Right kidney (tissue), 1 donor: ENCODE measurements around the gene NEU2.
"Not testable (repeated sequence)": the region's sequence is repeated elsewhere in the genome, so short reads cannot be mapped to it uniquely, and the experiment has no call there.

ENCODE experiments used
- DNase-seq: peaks from one replicate; pipeline ENCODE4 v3.0.0-alpha.2; 2016

Gene NEU2

DNA sequence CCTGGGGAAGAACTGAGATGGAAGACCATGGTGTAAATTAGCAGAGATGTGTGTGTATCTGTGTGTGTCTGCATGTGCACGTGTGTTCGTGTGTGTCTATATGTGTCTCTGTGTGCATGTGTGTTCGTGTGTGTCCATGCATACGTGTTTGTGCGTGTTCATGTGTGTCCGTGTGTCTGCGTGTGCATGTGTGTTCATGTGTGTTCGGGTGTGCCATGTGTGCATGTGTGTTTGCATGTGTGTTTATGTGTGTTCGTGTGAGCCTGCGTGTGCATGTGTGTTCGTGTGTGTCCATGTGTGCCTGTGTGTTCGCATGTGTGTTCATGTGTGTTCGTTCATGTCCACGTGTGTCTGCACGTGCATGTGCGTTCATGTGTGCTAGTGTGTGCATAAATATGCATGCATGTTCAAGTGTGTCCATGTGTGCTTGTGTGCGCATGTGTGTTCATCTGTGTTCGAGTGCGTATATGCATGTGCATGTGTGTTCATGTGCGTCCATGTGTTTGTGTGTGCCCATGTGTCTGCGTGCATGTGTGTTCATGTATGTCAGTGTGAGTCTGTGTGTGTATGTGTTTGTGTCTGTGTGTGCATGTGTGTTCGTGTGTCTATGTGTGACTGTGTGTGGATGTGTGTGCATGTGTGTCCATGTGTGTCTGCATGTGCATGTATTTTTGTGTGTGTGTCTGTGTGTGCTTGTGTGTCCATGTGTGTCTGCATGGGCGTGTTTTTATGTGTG is 3.1 kb downstream of the NEU2 start:
- no peak for DNase-seq

DNA sequence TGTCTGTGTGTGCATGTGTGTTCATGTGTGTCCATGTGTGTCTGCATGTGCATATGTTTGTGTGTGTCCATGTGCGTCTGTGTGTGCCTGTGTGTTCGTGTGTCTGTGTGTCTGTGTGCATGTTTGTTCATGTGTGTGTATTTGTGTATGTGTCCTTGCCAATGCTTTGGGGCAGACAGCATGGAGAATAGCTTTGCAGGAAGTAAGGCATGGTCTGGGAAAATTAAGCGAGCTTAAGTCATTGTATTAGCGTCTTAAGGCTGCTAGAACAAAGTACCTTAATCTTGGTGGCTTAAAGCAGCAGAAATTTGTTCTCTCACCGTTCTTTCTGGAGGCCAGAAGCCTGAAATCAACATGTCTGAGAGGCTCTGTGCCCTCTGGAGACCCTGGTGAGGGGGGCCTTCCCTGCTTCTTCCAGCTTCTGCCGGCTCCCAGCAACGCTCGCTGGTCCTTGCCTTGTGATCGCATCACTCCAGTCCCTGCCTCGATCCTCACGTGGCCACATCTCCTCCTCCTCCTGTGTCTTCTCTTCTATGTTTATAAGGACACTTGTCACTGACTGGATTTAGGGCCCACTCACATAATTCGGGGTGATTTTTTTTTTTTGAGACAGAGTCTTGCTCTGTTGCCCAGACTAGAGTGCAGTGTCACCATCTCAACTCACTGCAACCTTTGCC is 3.8 kb downstream of the NEU2 start:
- no peak for DNase-seq

DNA sequence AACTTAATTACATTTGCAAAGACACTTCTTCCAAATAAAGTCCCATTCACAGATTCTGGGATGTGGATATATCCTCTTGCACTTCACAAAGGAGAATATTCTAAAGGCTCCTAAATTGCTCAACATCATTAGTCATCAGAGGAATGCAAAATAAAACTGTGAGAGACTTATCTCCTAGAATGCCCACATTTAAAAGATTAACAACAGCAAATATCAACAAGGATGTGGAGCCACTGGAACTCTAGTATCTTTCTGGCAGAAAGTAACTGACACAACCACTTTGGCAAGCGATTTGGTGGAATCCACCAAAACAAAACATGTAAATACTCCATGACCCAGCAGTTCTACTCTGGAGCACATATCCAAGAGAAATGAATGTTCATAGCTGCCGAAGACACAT is 4.6 kb downstream of the NEU2 start:
- no peak for DNase-seq

DNA sequence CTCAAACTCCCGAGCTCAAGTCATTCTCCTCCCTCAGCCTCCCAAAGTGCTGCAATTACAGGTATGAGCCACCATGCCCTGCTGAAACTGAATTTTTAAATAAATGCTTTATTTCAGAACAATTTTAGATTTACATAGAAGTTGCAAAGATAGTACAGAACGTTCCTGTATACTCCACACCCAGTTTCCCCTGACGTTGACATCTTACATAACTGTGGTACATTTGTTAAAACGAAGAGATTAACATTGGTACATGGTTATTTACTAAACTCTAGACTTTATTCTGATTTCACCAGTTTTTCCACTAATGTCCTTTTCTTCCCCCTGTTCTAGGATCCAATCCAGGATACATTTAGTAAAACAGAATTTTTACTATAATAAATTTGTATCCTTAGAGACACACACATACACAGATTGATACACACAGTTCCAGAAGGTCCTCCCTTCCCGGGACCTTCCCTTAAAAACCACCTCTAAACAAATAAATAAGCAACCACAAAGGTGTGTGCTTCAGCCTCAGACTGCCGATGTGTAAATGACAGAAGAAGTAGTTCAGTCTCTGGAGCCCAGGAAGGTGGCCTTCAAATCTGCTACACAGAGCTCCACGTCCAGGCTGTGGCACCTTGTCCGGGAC is 6.9 kb downstream of the NEU2 start:
- no peak for DNase-seq

DNA sequence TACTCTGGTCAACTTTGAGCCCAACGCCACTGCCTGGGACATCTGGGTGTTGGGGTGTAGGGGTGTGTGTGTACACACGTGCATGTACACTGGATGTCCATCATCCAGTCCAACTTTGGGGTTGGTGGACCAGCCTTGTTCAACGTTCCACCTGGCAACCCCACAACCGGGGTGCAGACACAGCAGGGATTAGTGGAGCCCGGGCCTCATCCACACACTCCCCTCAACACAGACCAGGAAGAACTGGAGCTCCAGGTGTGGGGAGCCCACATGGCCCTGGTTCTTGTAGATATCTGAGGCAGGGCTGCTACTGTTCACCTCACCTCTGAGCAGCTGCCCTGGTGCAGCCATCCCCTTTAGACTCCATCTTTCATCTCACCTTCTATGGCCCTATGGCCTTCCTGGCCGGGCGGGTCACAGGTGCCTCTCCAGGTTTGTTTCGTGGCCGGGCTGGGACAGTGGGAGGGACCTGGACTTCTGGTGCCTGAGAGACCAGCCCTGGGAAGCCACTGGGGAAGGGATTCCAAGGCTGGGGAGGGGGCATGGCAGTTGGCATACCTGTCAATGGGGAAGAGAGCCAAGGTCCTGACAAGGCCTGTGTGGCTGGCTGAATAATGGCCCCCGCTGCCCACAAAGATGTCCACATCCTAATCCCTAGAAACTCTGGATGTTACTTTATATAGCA is 7.5 kb downstream of the NEU2 start:
- DNase-seq, result no peak

DNA sequence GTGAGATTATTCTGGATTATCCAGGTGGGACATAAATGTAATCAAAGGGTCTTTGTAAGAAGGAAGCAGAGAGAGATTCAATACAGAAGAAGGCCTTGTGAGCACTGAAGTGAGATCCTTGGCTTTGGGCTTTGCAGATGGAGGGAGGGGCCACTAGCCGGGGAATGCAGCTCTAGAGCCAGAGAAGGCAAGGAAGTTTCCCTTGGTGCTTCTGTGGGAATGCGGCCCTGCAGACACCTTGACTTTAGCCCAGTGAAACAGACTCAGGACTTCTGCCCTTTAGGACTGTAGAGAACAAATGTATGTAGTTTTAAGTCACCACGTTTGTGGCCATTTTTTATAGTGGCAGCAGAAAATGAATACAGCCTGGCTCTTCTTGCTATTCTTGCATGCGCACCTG is 8.1 kb downstream of the NEU2 start:
- no peak for DNase-seq

DNA sequence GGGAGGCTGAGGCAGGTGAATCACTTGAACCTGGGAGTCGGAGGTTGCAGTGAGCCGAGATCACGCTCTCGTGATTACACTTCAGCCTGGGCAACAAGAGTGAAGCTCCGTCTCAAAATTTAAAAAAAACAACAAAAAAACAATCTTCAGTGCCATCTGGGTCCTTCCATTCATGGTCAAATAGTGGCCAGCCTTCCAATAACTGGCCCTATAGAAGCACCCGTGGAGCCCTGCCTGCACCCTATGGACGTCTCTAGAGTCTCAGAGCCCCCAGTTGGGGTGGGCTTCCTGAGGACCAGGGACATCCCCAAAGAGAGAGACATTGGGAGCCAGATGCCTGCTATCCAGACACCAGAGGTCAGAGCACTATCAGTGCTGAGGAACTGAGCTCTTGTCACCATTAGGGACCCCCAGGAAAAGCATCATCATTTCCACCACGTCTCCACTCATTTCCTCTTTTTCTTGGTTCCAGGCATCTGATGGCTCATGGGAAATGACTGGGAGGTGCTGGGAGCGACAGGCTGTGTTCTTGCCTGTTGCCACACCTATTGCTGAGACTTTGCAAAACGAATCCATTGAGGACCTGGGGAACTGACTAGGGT is 9.4 kb downstream of the NEU2 start:
- DNase-seq, result no peak

DNA sequence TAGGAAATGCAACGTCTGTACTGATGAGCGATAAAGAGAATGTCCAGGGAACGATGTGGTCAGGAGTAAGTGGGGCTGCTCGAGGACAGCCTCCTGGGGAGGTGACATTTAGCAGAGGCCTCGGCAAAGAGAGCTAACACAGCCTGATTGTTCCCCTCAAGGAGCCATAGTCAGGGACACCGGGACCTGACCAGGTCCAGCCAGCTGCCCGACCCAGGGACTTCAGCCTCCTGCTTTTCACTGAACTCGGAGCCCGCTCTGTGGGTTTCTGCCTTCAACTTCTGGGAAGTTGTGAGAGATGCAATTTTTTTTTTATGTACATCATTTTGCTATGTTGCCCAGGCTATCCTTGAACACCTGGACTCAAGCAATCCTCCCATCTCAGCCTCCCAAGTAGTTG is 10.1 kb downstream of the NEU2 start:
- DNase-seq, result no peak

DNA sequence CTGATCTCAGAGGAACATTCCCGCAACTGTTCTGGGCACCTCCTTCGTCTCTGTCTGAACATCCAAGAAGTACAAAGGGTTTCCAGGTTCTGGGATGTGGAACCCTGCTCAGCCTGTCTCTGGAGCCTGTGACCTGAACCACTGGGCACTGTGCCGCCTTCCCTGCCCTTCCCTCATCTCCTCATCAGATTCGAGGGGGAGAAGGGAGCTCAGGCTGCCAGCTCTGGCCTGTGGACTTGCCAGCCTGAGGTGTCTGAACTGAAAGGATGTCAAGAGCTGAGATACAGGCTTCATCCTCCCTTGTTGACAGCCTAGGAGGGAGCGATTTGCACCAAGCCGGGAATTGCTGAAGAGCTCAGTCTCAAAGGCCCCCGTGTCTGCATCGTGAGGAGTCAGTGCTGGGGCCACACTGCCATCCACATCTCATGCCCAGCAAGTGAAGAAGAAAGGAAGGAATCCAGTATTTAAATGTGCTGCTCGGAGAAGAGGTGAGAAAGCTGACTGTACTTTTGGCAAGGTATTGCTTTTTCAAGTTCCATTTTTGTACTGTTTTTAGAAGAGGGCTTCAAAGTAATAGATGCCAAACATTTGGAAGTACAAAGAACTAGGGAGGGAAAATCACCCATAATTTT is 12.6 kb downstream of the NEU2 start:
- DNase-seq, result no peak

DNA sequence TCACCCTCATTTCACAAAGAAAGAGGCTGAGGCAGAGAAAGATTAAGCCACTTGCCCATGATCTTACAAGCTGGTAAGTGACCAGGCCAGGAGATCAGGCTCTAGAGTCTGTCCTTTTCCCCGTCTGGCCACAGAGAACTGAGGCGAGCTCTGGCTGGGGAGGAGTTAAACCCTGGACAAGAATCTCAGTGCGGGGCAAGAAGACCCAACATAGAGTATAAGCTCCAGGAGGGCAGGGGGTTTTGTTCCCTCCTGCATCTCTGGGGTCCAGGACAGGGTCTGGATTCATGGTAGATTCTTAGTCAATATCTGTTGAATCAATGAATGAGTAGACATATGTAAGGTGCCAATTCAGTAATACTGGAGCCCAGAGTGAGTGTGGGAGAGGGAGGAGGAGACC is 14.7 kb downstream of the NEU2 start:
- DNase-seq, result no peak

DNA sequence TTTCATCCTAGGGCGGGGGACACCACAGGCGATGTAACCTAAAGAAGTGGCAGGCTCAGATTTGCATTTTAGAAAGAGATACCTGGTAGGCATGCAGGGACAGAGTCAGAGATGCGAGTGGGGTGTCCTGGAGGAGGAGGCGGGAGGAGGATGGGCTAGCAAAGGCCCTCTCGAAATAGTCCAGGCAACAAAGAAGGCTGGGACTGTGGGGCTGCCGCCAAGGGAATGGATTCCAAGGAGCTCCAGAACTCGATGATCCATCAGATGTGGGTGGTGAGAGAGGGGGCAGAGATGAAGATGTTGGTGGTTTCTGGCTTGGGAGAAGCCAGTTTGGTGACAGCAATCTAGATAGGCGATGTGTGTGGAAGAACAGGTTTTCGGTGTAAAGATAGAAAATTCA is 15.2 kb downstream of the NEU2 start:
- no peak for DNase-seq

DNA sequence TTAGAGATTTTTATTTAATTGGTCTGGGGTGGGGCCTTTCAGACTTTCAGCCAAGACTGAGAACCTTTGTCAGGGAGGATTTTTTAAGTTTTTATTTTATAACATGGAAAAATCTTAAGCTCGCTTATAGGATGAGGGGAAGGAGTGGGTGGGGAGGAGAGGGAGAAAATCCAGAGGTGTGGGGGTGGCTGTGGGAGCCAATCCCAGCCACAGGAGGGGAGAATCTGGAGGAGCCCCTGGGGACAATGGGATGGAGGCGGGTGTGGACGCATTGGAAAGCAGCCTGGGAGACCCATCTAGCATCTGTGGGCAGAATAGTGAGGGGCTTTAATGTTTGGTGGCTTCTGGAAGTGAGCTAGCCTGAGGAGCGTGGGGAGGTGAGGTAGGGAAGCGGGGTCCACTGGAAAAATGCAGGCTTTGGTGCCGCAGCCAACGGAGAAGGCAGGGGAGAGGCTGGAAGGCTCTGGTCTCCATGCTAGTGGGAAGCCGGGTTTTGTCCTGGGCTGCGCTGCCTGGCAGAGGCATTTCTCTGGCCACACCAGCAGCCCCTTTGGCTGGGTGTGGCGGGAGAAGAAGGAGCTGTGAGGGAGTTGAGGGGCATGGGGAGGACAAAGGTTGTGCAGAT is 16.2 kb downstream of the NEU2 start:
- DNase-seq, result no peak

DNA sequence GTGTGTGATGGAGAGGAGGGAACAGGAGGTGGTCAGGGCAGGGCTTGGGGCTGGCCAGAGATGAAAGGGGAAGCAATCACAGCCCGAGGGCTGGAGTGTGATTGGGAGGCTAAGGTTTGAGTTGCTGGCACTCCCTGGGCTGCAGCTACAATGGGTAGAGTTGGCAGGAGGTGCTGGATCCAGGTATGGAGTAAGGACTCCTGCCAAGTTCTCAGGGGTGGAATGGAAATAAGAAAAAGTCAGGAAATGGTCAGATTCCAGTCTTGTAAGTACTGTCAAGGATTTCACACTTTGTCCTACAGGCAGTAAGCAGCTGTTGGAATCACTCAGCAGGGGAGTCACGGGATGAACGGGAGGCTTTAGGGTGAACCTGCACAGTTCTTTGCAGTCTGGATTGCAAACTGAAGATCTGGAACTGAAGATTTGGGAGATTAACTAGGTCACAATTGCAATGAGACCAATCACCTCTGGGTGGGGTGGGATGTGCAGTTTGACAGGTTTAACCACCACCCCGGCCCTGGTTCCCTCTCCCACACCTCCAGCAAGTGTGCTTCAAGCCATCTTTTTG is 16.8 kb downstream of the NEU2 start:
- DNase-seq, result no peak

DNA sequence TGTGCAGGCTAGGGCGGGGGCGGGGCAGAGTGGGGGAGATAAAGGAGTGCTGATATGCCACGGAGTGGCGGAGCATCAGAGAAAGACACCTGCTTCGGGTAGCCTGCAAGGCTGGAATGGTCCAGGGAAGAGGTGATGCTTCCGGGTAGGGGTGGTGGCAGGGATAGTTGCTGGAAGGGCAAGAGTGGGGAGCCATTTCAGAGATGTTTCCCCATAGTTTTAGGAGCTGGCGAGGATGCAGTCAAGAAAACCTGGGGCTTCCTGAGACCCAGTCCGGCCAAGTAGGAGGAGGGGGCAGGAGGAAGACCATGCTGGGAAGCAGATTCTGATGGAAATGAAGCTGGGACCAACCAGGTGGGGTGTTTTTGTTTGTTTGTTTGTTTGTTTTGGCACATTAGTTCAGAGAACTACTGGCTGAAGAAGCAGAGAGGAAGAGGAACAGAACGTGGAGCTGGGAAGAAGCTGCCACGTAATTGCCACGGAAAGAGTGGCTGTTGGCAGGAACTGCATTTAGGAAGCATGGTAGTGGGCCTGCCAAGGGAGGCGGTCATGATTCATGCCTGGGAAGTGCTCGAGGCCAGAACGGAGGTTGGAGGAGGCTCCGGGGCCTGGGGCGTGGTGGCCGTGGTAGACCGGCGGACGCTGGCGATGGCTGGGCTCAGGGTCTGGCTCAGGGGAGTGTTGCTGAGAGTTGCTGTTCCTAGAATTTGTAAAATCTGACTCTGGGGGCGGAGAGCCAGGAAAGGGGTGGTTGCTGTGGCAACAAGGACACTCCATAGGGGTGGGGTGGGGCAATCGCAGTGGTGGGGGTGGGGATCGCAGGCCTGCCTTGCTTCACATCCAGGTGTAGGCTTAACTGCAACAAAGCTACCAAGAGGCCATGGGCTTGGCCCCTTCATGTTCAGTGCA is 19.0 kb downstream of the NEU2 start:
- DNase-seq, result no peak

DNA sequence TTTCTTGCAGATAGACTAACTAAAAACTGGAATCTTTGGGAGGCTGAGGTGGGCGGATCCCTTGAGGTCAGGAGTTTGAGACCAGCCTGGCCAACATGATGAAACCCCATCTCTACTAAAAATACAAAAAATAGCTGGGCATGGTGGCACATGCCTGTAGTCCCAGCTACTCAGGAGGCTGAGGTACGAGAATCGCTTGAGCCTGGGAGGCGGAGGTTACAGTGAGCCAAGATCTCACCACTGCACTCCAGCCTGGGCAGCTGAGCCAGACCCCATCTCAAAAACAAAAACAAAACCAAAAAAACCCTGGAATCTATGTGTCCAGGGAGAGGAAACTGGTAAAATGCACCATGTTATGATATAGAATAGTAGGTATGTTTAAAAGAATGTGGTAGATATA is 20.0 kb downstream of the NEU2 start:
- DNase-seq, result not testable (repeated sequence)

DNA sequence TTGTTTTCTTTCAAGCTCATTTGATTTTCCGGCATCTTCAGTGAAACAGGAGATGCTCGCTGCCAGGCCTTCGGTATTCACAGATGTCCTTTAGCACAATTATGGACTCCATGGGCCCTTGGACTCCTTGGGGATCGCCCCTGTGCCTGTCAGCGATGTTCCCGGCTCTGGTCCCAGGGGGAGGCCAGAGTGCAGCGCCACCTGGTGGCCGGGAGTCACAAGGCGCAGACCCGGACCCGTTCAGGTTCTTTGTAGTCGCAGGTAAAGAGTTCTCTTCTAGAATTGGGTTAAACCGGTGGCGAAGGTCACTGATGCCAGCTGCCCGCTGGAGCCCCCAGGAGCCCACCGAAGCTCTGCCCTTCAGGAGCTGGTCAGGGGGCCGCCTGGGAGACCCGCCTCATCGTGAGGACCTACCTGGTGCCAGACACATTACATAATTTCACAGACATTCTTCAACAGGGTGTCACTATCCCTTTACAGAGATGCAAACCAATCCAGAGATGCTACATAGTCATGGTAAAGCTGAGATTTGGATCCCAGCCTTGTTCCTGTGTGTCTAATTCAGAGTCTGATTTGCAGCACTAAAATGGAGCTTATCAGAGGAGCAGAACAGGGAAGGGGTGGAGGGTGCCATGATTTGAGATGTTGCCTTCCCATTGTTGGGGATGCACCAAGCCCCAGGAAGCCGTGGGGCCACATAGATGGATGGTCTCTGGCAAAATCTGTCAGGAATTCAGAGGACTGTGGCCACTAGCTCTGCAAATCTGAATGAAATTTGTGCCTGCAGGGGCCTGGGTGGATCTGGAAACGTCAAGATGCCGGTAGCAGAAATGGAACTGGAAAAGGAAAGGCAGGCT is 21.7 kb downstream of the NEU2 start:
- peak; percentile 47 for DNase-seq

DNA sequence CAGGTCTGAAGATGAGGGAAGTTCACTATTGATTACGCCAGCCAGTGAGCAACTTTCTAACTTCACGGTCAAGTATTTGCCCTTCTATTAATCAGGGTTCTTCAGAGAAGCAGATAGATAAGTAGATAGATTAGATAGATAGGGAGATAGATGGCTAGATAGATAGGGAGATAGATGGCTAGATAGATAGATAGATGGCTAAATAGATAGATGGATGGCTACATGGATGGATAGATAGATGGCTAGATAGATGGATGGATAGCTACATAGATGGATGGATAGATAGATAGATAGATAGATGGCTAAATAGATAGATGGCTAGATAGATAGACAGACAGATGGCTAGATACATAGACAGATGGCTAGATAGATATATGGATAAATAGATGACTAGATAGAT is 22.9 kb downstream of the NEU2 start:
- no peak for DNase-seq

DNA sequence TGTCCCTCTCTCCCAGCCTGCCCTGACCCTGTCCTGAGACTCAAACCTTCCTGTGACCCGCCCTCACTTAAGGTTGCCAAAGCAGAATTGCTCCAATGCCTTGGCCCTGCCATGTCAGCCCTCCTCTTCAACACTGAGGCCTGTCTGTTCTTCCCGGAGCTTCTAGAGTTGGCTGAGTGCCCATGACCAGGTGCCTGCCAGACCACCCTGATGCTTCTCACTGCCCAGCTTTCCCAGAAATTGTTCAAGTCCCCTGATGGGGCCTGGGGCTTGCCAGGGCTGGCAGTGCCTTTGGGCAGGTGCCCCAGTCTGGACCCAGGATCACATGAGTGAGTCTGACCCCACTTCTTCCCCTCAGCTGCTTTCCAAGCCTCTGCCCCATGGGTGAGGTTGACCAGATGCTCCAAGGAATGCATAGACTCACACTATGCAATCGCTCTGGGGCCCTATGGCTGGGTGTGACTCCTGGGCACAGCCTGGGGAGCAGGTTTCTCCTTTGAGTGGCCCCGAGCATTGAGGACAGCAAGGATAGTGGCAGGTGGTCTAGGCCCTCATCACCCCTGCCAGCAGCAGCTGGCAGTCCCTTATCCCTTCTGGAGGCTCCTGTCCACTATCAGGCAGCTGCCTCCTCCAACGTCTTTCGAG is 24.6 kb downstream of the NEU2 start:
- no peak for DNase-seq
